Bronchial epithelial cell (primary cell): ENCODE measurements around the gene SCN1A. TPM values are rescaled to one million over a fixed set of nuclear protein-coding genes. Genes with fewer than 3 reads are reported as not detected.
A peak's percentile ranks its signal among the peaks of the same experiment; 100 is the strongest.

Source experiments
- DNase-seq: peaks from one replicate; pipeline ENCODE4 v3.0.0-alpha.2; 2010; ENCODE audit warnings: low read depth
- FAIRE-seq: peaks from 2 replicates; lab custom pipeline; 2011; peaks lifted over from hg19 to GRCh38; lab: Jason Lieb, UNC
- H3K27me3 ChIP-seq: 2 replicates; pipeline ENCODE4 v1.5.1; 2011; ENCODE audit warnings: low read length; ENCODE audit not compliant: control insufficient read depth, insufficient read depth
- H3K36me3 ChIP-seq: 2 replicates; pipeline ENCODE4 v1.5.1; 2011; ENCODE audit warnings: low read length; ENCODE audit not compliant: control insufficient read depth, insufficient read depth
- H3K4me3 ChIP-seq: 2 replicates; pipeline ENCODE4 v1.5.1; 2011; ENCODE audit warnings: mild to moderate bottlenecking, low read depth, low read length, control low read depth
- CTCF ChIP-seq: IDR thresholded peaks from 2 replicates; pipeline ENCODE4 v1.5.1; 2011; ENCODE audit warnings: mild to moderate bottlenecking, moderate library complexity, low read length, control low read depth, inconsistent platforms; ENCODE audit not compliant: insufficient read depth, severe bottlenecking
- total RNA-seq: library from RNA; depleted of rRNA; stranded (reverse); fragments of >200 nt; gene quantifications from 2 replicates; pipeline ENCODE4 v1.2.1, GENCODE V29; 2014

SCN1A gene
- total RNA-seq, 1 donor from 2014 or later, result not detected

- no peak for TF ChIP-seq CTCF
- DNase-seq, result no peak
- Histone ChIP-seq H3K36me3 (no peaks in the 10 kb centered on the region), H3K27me3 (no peaks in the 10 kb centered on the region), H3K4me3 (no peak overlapping the region)
- FAIRE-seq, result no peak
Measured at GRCh38 chr2:166118180-166118579, 9.6 kb downstream of the SCN1A start.

- no peaks in the 10 kb centered on the region for H3K36me3 ChIP-seq
- DNase-seq (no peak), FAIRE-seq (no peak)
- H3K27me3 ChIP-seq, result no peaks in the 10 kb centered on the region
- no peak overlapping the region for H3K4me3 ChIP-seq
- TF ChIP-seq CTCF, result no peak
Measured at GRCh38 chr2:166117491-166117890, 10.3 kb downstream of the SCN1A start.

- FAIRE-seq, result no peak
- Histone ChIP-seq H3K27me3 (no peaks in the 10 kb centered on the region), H3K4me3 (no peak overlapping the region), H3K36me3 (no peaks in the 10 kb centered on the region)
- DNase-seq, result no peak
- TF ChIP-seq CTCF, result no peak
Measured at GRCh38 chr2:166115589-166115988, 12.2 kb downstream of the SCN1A start.

GRCh38 chr2:166112193-166112605, 15.6 kb downstream of the SCN1A start:
- Histone ChIP-seq H3K4me3 (no peak overlapping the region), H3K27me3 (no peaks in the 10 kb centered on the region), H3K36me3 (no peaks in the 10 kb centered on the region)
- TF ChIP-seq CTCF, result no peak
- FAIRE-seq, result no peak
- peak; percentile 18 for DNase-seq

GRCh38 chr2:166106431-166107015, 21.3 kb downstream of the SCN1A start:
- H3K27me3 ChIP-seq, result no peaks in the 10 kb centered on the region
- FAIRE-seq (no peak), DNase-seq (peak; percentile 36)
- H3K36me3 ChIP-seq, result no peaks in the 10 kb centered on the region
- no peak overlapping the region for H3K4me3 ChIP-seq
- TF ChIP-seq CTCF, result peak; percentile 38

GRCh38 chr2:166104773-166105172, 23.0 kb downstream of the SCN1A start:
- Histone ChIP-seq H3K27me3 (no peaks in the 10 kb centered on the region), H3K36me3 (no peaks in the 10 kb centered on the region), H3K4me3 (no peak overlapping the region)
- DNase-seq (no peak), FAIRE-seq (no peak)
- no peak for TF ChIP-seq CTCF
